ENCODE results near the gene MARCHF2. TPM values are rescaled to one million over a fixed set of nuclear protein-coding genes. Genes with fewer than 3 reads are reported as not detected.

The MARCHF2 gene
- total RNA-seq, 1 experiment from 2014 or later = 20.2 TPM

GRCh38 chr19:8473648-8474476 is 60.8 kb downstream of the MARCHF2 start:
- H3K36me3 Mint-ChIP-seq = peaks cover 89% of the 10 kb centered on the region
- CTCF ChIA-PET = interaction anchor here (1.4 kb wide), 1 partner anchor 18 kb away, joined by 3 read pairs; no protein-coding TSS in a partner anchor

More at GRCh38 chr19:8473648-8474476, 60.8 kb downstream of the MARCHF2 start:
- H3K27me3 Mint-ChIP-seq (ENCODE audit: low read depth) = no peaks in the 10 kb centered on the region
- ATAC-seq (no peak), DNase-seq (ENCODE audit: low spot score) (no peak)
- TF ChIP-seq ERG (CRISPR knock-in tag; IDR thresholded peaks at IDR 0.05) (no peak), RORB (CRISPR knock-in tag; IDR thresholded peaks at IDR 0.05) (no peak), EMX1 (CRISPR knock-in tag; IDR thresholded peaks at IDR 0.05) (no peak), ELF4 (CRISPR knock-in tag; IDR thresholded peaks at IDR 0.05; ENCODE audit: low read depth) (no peak), AFF4 (CRISPR knock-in tag; IDR thresholded peaks at IDR 0.05; ENCODE audit: borderline replicate concordance) (no peak), ZBTB43 (CRISPR knock-in tag; IDR thresholded peaks at IDR 0.05) (no peak), ZNF425 (CRISPR knock-in tag; conservative IDR thresholded peaks at IDR 0.05) (no peak), NR2C2 (CRISPR knock-in tag; IDR thresholded peaks at IDR 0.05) (no peak), FOXK1 (CRISPR knock-in tag; IDR thresholded peaks at IDR 0.05) (no peak), IRF1 (CRISPR knock-in tag; IDR thresholded peaks at IDR 0.05) (no peak), ZNF396 (CRISPR knock-in tag; IDR thresholded peaks at IDR 0.05; ENCODE audit: borderline replicate concordance) (no peak), IRF2 (CRISPR knock-in tag; IDR thresholded peaks at IDR 0.05; ENCODE audit: borderline replicate concordance, low read depth) (no peak), HMGXB4 (CRISPR knock-in tag; IDR thresholded peaks at IDR 0.05) (no peak), CDX4 (CRISPR knock-in tag; IDR thresholded peaks at IDR 0.05; ENCODE audit: borderline replicate concordance) (no peak), E2F5 (CRISPR knock-in tag; IDR thresholded peaks at IDR 0.05) (no peak), NR3C1 (CRISPR knock-in tag; conservative IDR thresholded peaks at IDR 0.05; ENCODE audit: low read depth) (no peak), NFYB (CRISPR knock-in tag; conservative IDR thresholded peaks at IDR 0.05; ENCODE audit: low read depth) (no peak), SP1 (CRISPR knock-in tag; conservative IDR thresholded peaks at IDR 0.05) (no peak), ZNF232 (CRISPR knock-in tag; IDR thresholded peaks at IDR 0.05) (no peak)
- peaks cover 3% of the 10 kb centered on the region; the same call in 1 of the 2 replicates for H3K4me1 Mint-ChIP-seq
- no peak overlapping the region for H3K4me3 Mint-ChIP-seq
- H3K27ac Mint-ChIP-seq = peak overlapping the region; percentile 78; the same call in 1 of the 2 replicates
- H3K9me3 Mint-ChIP-seq = no peaks in the 10 kb centered on the region
- POLR2A ChIA-PET = interaction anchor here (0.6 kb wide), 1 partner anchor 18 kb away, joined by 6 read pairs; no protein-coding TSS in a partner anchor

Data from WTC11 (cell line).